GM12878 (cell line): ENCODE results near the gene TRAF3IP1. TPM values are rescaled to one million over a fixed set of nuclear protein-coding genes. Genes with fewer than 3 reads are reported as not detected.

Experiments
- ATAC-seq: fragments of 200-7000 bp; cut with Tn5 transposase; 3 replicates; pipeline ENCODE4 v1.9.1; 2020; ENCODE audit warnings: mild to moderate bottlenecking, moderate library complexity
- BruUV-seq: library from RNA; stranded (reverse); fragments of 400-500 nt; replicated peaks from 2 replicates; lab custom pipeline; 2021; lab: Mats Ljungman, UMichigan
- CTCF ChIA-PET: fragments of 300-600 bp; sonication (Branson Sonifier 250); formaldehyde crosslinking; extraction: SDS; loops from one replicate; lab custom pipeline; 2021; ENCODE audit warnings: inconsistent platforms; lab: Yijun Ruan, JAX
- POLR2A ChIA-PET: fragments of 350-600 bp; formaldehyde crosslinking; extraction: SDS; loops from one replicate; lab custom pipeline; 2021; ENCODE audit warnings: inconsistent platforms; lab: Charles Lee
- RAD21 ChIA-PET: fragments of 300-600 bp; sonication (Branson Sonifier 250); formaldehyde crosslinking; loops from one replicate; lab custom pipeline; 2023; ENCODE audit warnings: antibody characterized with exemption; ENCODE audit not compliant: unreplicated experiment; lab: Charles Lee
- SMC1A ChIA-PET: fragments of 300-600 bp; sonication (Branson Sonifier 250); formaldehyde crosslinking; loops from one replicate; lab custom pipeline; 2023; ENCODE audit not compliant: unreplicated experiment, uncharacterized antibody; lab: Charles Lee
- DNase-seq: peaks from one replicate; pipeline ENCODE4 v3.0.0-alpha.2; 2011; ENCODE audit warnings: low read depth, low spot score
- FAIRE-seq: peaks from 3 replicates; lab custom pipeline; 2011; peaks lifted over from hg19 to GRCh38; lab: Jason Lieb, UNC
- H2AFZ ChIP-seq: 2 replicates; pipeline ENCODE4 v1.6.0; 2011; ENCODE audit warnings: low read depth, low read length, control low read depth; ENCODE audit not compliant: control insufficient read depth
- H3K27ac ChIP-seq: 2 replicates; pipeline ENCODE4 v1.5.1; 2011; ENCODE audit warnings: control low read depth; ENCODE audit not compliant: control insufficient read depth, insufficient read depth
- H3K27me3 ChIP-seq, 2 experiments: replicated peaks in 1 of 2; 2 replicates each; pipeline versions ENCODE4 v1.6.0 to v1.6.1; 2011; ENCODE audit warnings: low read length in 1 of 2; ENCODE audit not compliant: control insufficient read depth in 2 of 2, insufficient read depth in 2 of 2
- H3K36me3 ChIP-seq, 2 experiments: 2 replicates each; pipeline ENCODE4 v1.5.1; 2011; ENCODE audit warnings: low read length in 1 of 2; ENCODE audit not compliant: control insufficient read depth in 2 of 2, insufficient read depth in 2 of 2
- H3K4me1 ChIP-seq: 2 replicates; pipeline ENCODE4 v1.6.1; 2011; ENCODE audit warnings: mild to moderate bottlenecking, low read length, moderate library complexity, mixed read lengths; ENCODE audit not compliant: control insufficient read depth, insufficient read depth
- H3K4me2 ChIP-seq: 2 replicates; pipeline ENCODE4 v1.6.0; 2011; ENCODE audit warnings: control low read depth; ENCODE audit not compliant: control insufficient read depth, insufficient read depth
- H3K4me3 ChIP-seq: fragments of 200-600 bp; sonication (generic); 2 replicates; pipeline ENCODE4 v1.5.1; 2016
- H3K79me2 ChIP-seq: 2 replicates; pipeline ENCODE4 v1.6.0; 2011; ENCODE audit warnings: low read length; ENCODE audit not compliant: control insufficient read depth, insufficient read depth
- H3K9ac ChIP-seq: 2 replicates; pipeline ENCODE4 v1.8.0; 2011; ENCODE audit warnings: low read length, control low read depth, mixed read lengths; ENCODE audit not compliant: control insufficient read depth, insufficient read depth
- H3K9me3 ChIP-seq: replicated peaks from 3 replicates; pipeline ENCODE4 v1.5.1; 2011; ENCODE audit warnings: mild to moderate bottlenecking, low read length; ENCODE audit not compliant: control insufficient read depth, insufficient read depth
- H4K20me1 ChIP-seq: 2 replicates; pipeline ENCODE4 v1.6.0; 2011; ENCODE audit not compliant: control insufficient read depth, insufficient read depth
- BCL11A ChIP-seq: IDR thresholded peaks from 2 replicates; pipeline ENCODE4 v1.6.1; 2011; ENCODE audit warnings: low read depth, low read length
- CREB1 ChIP-seq: IDR thresholded peaks from 2 replicates; pipeline ENCODE4 v1.6.1; 2012; ENCODE audit warnings: low read depth, mild to moderate bottlenecking, inconsistent platforms
- CREM ChIP-seq: IDR thresholded peaks from 2 replicates; pipeline ENCODE4 v1.6.1; 2014; ENCODE audit warnings: antibody characterized with exemption, low read depth
- ESRRA ChIP-seq: IDR thresholded peaks from 2 replicates; pipeline ENCODE4 v1.6.1; 2012; ENCODE audit warnings: mild to moderate bottlenecking, low read length, improper control_type of control experiment
- FOXM1 ChIP-seq: IDR thresholded peaks from 2 replicates; pipeline ENCODE4 v1.6.1; 2012; ENCODE audit warnings: low read depth, mild to moderate bottlenecking, inconsistent platforms, low read length, moderate library complexity
- HCFC1 ChIP-seq: fragments of 150-350 bp; IDR thresholded peaks from 2 replicates; pipeline ENCODE4 v1.6.1; 2014; ENCODE audit warnings: low read length
- NFYA ChIP-seq: IDR thresholded peaks from 2 replicates; pipeline ENCODE4 v1.6.1; 2011; ENCODE audit warnings: low read depth, mild to moderate bottlenecking, low read length, improper control_type of control experiment, borderline replicate concordance
- POLR2AphosphoS5 ChIP-seq: IDR thresholded peaks from 2 replicates; pipeline ENCODE4 v1.6.1; 2011; ENCODE audit warnings: mild to moderate bottlenecking, low read length, inconsistent platforms
- REST ChIP-seq: IDR thresholded peaks from 2 replicates; pipeline ENCODE4 v1.6.1; 2012; ENCODE audit warnings: mild to moderate bottlenecking, low read depth, low read length
- TCF12 ChIP-seq: IDR thresholded peaks from 2 replicates; pipeline ENCODE4 v1.6.1; 2011; ENCODE audit warnings: low read depth, mild to moderate bottlenecking, low read length
- ZBED1 ChIP-seq: IDR thresholded peaks from 2 replicates; pipeline ENCODE4 v1.6.1; 2016; ENCODE audit warnings: borderline replicate concordance
- WGBS: methylation state at CpG from one replicate; pipeline ENCODE4 v1.1.6; 2016; ENCODE audit warnings: low lambda C conversion rate; ENCODE audit not compliant: insufficient replicate concordance, insufficient coverage; ENCODE audit errors: missing lambda C conversion rate; 5-methylcytosine and 5-hydroxymethylcytosine counted together
- in situ Hi-C: fragments of 300-500 bp; cut with MboI; formaldehyde crosslinking; loops from 9 replicates; pipeline ENCODE4 v1.14.3; 2018; ENCODE audit warnings: mixed read lengths
- intact Hi-C: fragments of 100-400 bp; cut with micrococcal nuclease; formaldehyde crosslinking; loops from one replicate; pipeline ENCODE4 v1.14.2; 2022; ENCODE audit not compliant: unreplicated experiment
- polyA plus RNA-seq, 11 experiments: library from polyadenylated mRNA; depleted of rRNA in 4 of 11; unstranded in 6 of 11; stranded (reverse) in 5 of 11; fragments of >200 nt; fragmentation: Nextera tagmentation in 4 of 11; fragmentation: Illumina TruSeq in 1 of 11; extraction: Ambion mirVana in 4 of 11; extraction: Trizol in 1 of 11; gene quantifications; 1 replicate in 1 of 11; 2 replicates in 10 of 11; pipeline versions ENCODE4 v1.2.1 to v1.2.3, GENCODE V29; 2011 to 2016; ENCODE audit warnings: inconsistent platforms in 2 of 11, missing spikeins in 2 of 11, low read depth in 1 of 11
- total RNA-seq, 4 experiments: library from RNA; depleted of rRNA in 3 of 4; stranded (reverse); fragments of >200 nt in 3 of 4; fragmentation: Illumina TruSeq in 1 of 4; extraction: Trizol in 1 of 4; gene quantifications; 2 replicates each; pipeline versions ENCODE4 v1.2.1 to v1.2.3, GENCODE V29; 2013 to 2021
- TF ChIP-seq, protein P1 (sequence below): IDR thresholded peaks from 2 replicates; pipeline ENCODE4 v1.6.1; 2011; ENCODE audit warnings: low read depth, low read length, improper control_type of control experiment, borderline replicate concordance
- TF ChIP-seq, protein P2 (sequence below): fragments of 450-650 bp; IDR thresholded peaks from 2 replicates; pipeline ENCODE4 v1.6.1; 2014; ENCODE audit warnings: mild to moderate bottlenecking
- TF ChIP-seq, protein P3 (sequence below): IDR thresholded peaks from 2 replicates; pipeline ENCODE4 v1.6.1; 2012; ENCODE audit warnings: low read length, inconsistent platforms

Gene TRAF3IP1
- total and polyA plus RNA-seq, 10 of the 15 experiments (the other 5 are each of a cell fraction or from before 2014, with no cell fraction given): 1.6 to 7.5 (median 3.6) TPM

GRCh38 chr2:238336151-238336550, 15.8 kb downstream of the TRAF3IP1 start:
- 70% methylated on average over 2 of the region's 2 CpGs for WGBS

More at GRCh38 chr2:238336151-238336550, 15.8 kb downstream of the TRAF3IP1 start:
- H4K20me1 ChIP-seq: no peaks in the 10 kb centered on the region; the same call in 1 of the 2 replicates
- POLR2A ChIA-PET: no interaction called here
- DNase-seq: no peak
- 0 out of 2 replicates have a peak, but pooled peaks cover 4% of the 10 kb centered on the region for H3K4me1 ChIP-seq
- RAD21 ChIA-PET: no interaction called here
- no peaks in the 10 kb centered on the region for H3K27me3 ChIP-seq
- H3K27ac ChIP-seq: no peak overlapping the region
- no TSS peak for BruUV-seq
- no peak overlapping the region for H3K4me2 ChIP-seq
- FAIRE-seq: no peak
- TF ChIP-seq POLR2AphosphoS5 (no peak), HCFC1 (no peak), BCL11A (no peak), REST (no peak), ZBED1 (no peak), TCF12 (no peak), NFYA (no peak), ESRRA (no peak), CREB1 (no peak), FOXM1 (no peak), CREM (no peak)
- TF ChIP-seq, protein P1, sequence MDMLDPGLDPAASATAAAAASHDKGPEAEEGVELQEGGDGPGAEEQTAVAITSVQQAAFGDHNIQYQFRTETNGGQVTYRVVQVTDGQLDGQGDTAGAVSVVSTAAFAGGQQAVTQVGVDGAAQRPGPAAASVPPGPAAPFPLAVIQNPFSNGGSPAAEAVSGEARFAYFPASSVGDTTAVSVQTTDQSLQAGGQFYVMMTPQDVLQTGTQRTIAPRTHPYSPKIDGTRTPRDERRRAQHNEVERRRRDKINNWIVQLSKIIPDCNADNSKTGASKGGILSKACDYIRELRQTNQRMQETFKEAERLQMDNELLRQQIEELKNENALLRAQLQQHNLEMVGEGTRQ: no peak
- TF ChIP-seq, protein P2, sequence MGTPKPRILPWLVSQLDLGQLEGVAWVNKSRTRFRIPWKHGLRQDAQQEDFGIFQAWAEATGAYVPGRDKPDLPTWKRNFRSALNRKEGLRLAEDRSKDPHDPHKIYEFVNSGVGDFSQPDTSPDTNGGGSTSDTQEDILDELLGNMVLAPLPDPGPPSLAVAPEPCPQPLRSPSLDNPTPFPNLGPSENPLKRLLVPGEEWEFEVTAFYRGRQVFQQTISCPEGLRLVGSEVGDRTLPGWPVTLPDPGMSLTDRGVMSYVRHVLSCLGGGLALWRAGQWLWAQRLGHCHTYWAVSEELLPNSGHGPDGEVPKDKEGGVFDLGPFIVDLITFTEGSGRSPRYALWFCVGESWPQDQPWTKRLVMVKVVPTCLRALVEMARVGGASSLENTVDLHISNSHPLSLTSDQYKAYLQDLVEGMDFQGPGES: no peak
- TF ChIP-seq, protein P3, sequence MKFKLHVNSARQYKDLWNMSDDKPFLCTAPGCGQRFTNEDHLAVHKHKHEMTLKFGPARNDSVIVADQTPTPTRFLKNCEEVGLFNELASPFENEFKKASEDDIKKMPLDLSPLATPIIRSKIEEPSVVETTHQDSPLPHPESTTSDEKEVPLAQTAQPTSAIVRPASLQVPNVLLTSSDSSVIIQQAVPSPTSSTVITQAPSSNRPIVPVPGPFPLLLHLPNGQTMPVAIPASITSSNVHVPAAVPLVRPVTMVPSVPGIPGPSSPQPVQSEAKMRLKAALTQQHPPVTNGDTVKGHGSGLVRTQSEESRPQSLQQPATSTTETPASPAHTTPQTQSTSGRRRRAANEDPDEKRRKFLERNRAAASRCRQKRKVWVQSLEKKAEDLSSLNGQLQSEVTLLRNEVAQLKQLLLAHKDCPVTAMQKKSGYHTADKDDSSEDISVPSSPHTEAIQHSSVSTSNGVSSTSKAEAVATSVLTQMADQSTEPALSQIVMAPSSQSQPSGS: no peak
- TF ChIP-seq, all 136 proteins: peak for 0
- CTCF ChIA-PET: interaction anchor here (0.6 kb wide), 1 partner anchor 72 kb away, joined by 3 read pairs; no protein-coding TSS in a partner anchor
- no peak overlapping the region for H3K9ac ChIP-seq
- H3K79me2 ChIP-seq: no peaks in the 10 kb centered on the region
- intact Hi-C loops: no loop called here
- in situ Hi-C loops: no loop called here
- no peaks in the 10 kb centered on the region for H3K9me3 ChIP-seq
- peaks cover 0 to 2% of the 10 kb centered on the region in 2 experiments; a peak in 2 of 4 replicates for H3K36me3 ChIP-seq
- no peak for ATAC-seq
- no peak overlapping the region for H2AFZ ChIP-seq
- H3K4me3 ChIP-seq: no peak overlapping the region
- SMC1A ChIA-PET: no interaction called here
